Endothelial cell of umbilical vein (primary cell): Measurements from ENCODE around the gene RFWD3. TPM values are rescaled to one million over a fixed set of nuclear protein-coding genes. Genes with fewer than 3 reads are reported as not detected.

Source experiments
- BruUV-seq: library from RNA; stranded (reverse); fragments of 400-500 nt; replicated peaks from 2 replicates; lab custom pipeline; 2021; lab: Mats Ljungman, UMichigan
- CTCF ChIA-PET: fragments of 300-600, 350-600 bp; sonication (Branson Sonifier 250); formaldehyde crosslinking; loops from one replicate; lab custom pipeline; 2021; ENCODE audit warnings: antibody characterized with exemption, inconsistent platforms; lab: Charles Lee
- POLR2A ChIA-PET: fragments of 300-600, 350-600 bp; sonication (Branson Sonifier 250); formaldehyde crosslinking; loops from one replicate; lab custom pipeline; 2021; ENCODE audit warnings: antibody characterized with exemption, inconsistent platforms; lab: Charles Lee
- DNase-seq: peaks from one replicate; pipeline ENCODE4 v3.0.0-alpha.2; 2011; ENCODE audit warnings: low read depth, low spot score
- FAIRE-seq: peaks from 2 replicates; lab custom pipeline; 2011; peaks lifted over from hg19 to GRCh38; lab: Jason Lieb, UNC
- H2AFZ ChIP-seq: 2 replicates; pipeline ENCODE4 v1.6.0; 2012; ENCODE audit warnings: low read depth, low read length, control low read depth, inconsistent platforms
- H3K27ac ChIP-seq: 2 replicates; pipeline ENCODE4 v1.5.1; 2011; ENCODE audit warnings: low read depth, mild to moderate bottlenecking, control low read depth, low read length, moderate library complexity; ENCODE audit not compliant: insufficient read depth
- H3K27me3 ChIP-seq, 2 experiments: 2 replicates each; pipeline versions ENCODE4 v1.6.0 to v1.6.1; 2011; ENCODE audit warnings: low read length in 2 of 2, mixed read lengths in 1 of 2; ENCODE audit not compliant: control insufficient read depth in 2 of 2, insufficient read depth in 2 of 2
- H3K36me3 ChIP-seq, 2 experiments: 2 replicates in 1 of 2; 3 replicates in 1 of 2; pipeline ENCODE4 v1.5.1; 2011; ENCODE audit warnings: low read length in 2 of 2, mild to moderate bottlenecking in 1 of 2, moderate library complexity in 1 of 2; ENCODE audit not compliant: control insufficient read depth in 2 of 2, insufficient read depth in 2 of 2; ENCODE audit errors: extremely low read depth in 1 of 2
- H3K4me1 ChIP-seq: 3 replicates; pipeline ENCODE4 v1.5.1; 2011; ENCODE audit warnings: mild to moderate bottlenecking, low read length; ENCODE audit not compliant: control insufficient read depth, insufficient read depth; ENCODE audit errors: extremely low read depth
- H3K4me2 ChIP-seq: 2 replicates; pipeline ENCODE4 v1.6.1; 2011; ENCODE audit warnings: low read length, control low read depth, mixed read lengths; ENCODE audit not compliant: insufficient read depth
- H3K4me3 ChIP-seq, 3 experiments: fragments of 200-600 bp in 1 of 3; sonication (generic), shearing (Covaris generic) in 1 of 3; replicated peaks in 1 of 3; 2 replicates each; pipeline ENCODE4 v1.5.1; 2011 to 2016; ENCODE audit warnings: control low read depth in 3 of 3, low read length in 3 of 3, mild to moderate bottlenecking in 2 of 3, inconsistent platforms in 1 of 3, low read depth in 1 of 3, moderate library complexity in 1 of 3; ENCODE audit not compliant: insufficient read depth in 1 of 3
- H3K79me2 ChIP-seq: 2 replicates; pipeline ENCODE4 v1.6.0; 2012; ENCODE audit warnings: low read length, inconsistent platforms; ENCODE audit not compliant: control insufficient read depth, insufficient read depth
- H3K9ac ChIP-seq: replicated peaks from 2 replicates; pipeline ENCODE3; 2011; ENCODE audit warnings: low read length, control low read depth; ENCODE audit not compliant: insufficient read depth; ENCODE audit errors: extremely low read depth
- H3K9me1 ChIP-seq: replicated peaks from 3 replicates; pipeline ENCODE4 v1.6.0; 2011; ENCODE audit warnings: mild to moderate bottlenecking, low read length; ENCODE audit not compliant: control insufficient read depth, insufficient read depth; ENCODE audit errors: extremely low read depth
- H3K9me3 ChIP-seq: replicated peaks from 2 replicates; pipeline ENCODE4 v1.5.1; 2012; ENCODE audit warnings: low read length, inconsistent platforms; ENCODE audit not compliant: control insufficient read depth, insufficient read depth
- H4K20me1 ChIP-seq: replicated peaks from 2 replicates; pipeline ENCODE3; 2011; ENCODE audit warnings: mild to moderate bottlenecking, low read length; ENCODE audit not compliant: control insufficient read depth, insufficient read depth; ENCODE audit errors: extremely low read depth
- CTCF ChIP-seq, 2 donors: IDR thresholded peaks; 1 replicate in 1 of 2; 2 replicates in 1 of 2; pipeline ENCODE4 v1.5.1; 2011; ENCODE audit warnings: low read length in 2 of 2, mild to moderate bottlenecking in 2 of 2, moderate library complexity in 2 of 2, control low read depth in 1 of 2, inconsistent platforms in 1 of 2, low read depth in 1 of 2; ENCODE audit not compliant: insufficient read depth in 1 of 2; ENCODE audit errors: extremely low read depth in 1 of 2
- EZH2 ChIP-seq: IDR thresholded peaks from 2 replicates; pipeline ENCODE4 v1.6.1; 2012; ENCODE audit warnings: borderline replicate concordance, low read depth, mild to moderate bottlenecking, moderate library complexity, low read length, inconsistent platforms; ENCODE audit not compliant: severe bottlenecking
- FOS ChIP-seq: IDR thresholded peaks from 2 replicates; pipeline ENCODE4 v1.6.1; 2011; ENCODE audit warnings: mild to moderate bottlenecking, low read length, moderate library complexity, borderline replicate concordance; ENCODE audit not compliant: insufficient read depth
- GATA2 ChIP-seq: IDR thresholded peaks from 2 replicates; pipeline ENCODE4 v1.7.0; 2011; ENCODE audit warnings: low read depth, mild to moderate bottlenecking, moderate library complexity, mixed read lengths, low read length; ENCODE audit not compliant: insufficient read length, insufficient read depth
- JUN ChIP-seq: IDR thresholded peaks from 2 replicates; pipeline ENCODE4 v1.6.1; 2011; ENCODE audit warnings: borderline replicate concordance, low read depth; ENCODE audit not compliant: insufficient read length, insufficient read depth
- MAX ChIP-seq: IDR thresholded peaks from 2 replicates; pipeline ENCODE4 v1.6.1; 2011; ENCODE audit not compliant: insufficient read depth, insufficient read length
- MYC ChIP-seq: IDR thresholded peaks from one replicate; pipeline ENCODE4 v1.6.1; 2011; ENCODE audit warnings: mild to moderate bottlenecking, low read depth, low read length
- POLR2A ChIP-seq: IDR thresholded peaks from 2 replicates; pipeline ENCODE4 v1.6.1; 2012; ENCODE audit warnings: low read depth, mild to moderate bottlenecking, control low read depth, low read length
- POLR2AphosphoS5 ChIP-seq: IDR thresholded peaks from 2 replicates; pipeline ENCODE4 v1.6.1; 2012; ENCODE audit warnings: low read depth, mild to moderate bottlenecking, control low read depth, low read length, moderate library complexity; ENCODE audit not compliant: insufficient read depth
- dilution Hi-C: fragments of 300-500 bp; cut with MboI; formaldehyde crosslinking; loops from one replicate; pipeline ENCODE4 v1.15.0; 2019; ENCODE audit warnings: low sequenced_read_pairs; ENCODE audit not compliant: extremely low pct_ligation_motif_present
- intact Hi-C: fragments of 100-400 bp; cut with micrococcal nuclease; formaldehyde crosslinking; loops from one replicate; pipeline ENCODE4 v1.10.0; 2022
- polyA plus RNA-seq, 4 experiments: library from polyadenylated mRNA; depleted of rRNA in 3 of 4; stranded (reverse) in 3 of 4; unstranded in 1 of 4; fragments of >200 nt; gene quantifications; 2 replicates each; pipeline versions ENCODE4 v1.2.1 to v1.2.3, GENCODE V29; 2011 to 2012; ENCODE audit warnings: missing spikeins in 1 of 4
- total RNA-seq: library from RNA; stranded (reverse); gene quantifications from 2 replicates; pipeline ENCODE4 v1.2.3, GENCODE V29; 2021

RFWD3 gene
- total and polyA plus RNA-seq, 2 donors (not counting 3 experiments of a cell fraction or from before 2014, with no cell fraction given) = 27.3 to 51.6 TPM

- no peaks in the 10 kb centered on the region for H3K9me1 ChIP-seq
- H3K4me1 ChIP-seq = no peaks in the 10 kb centered on the region
- H3K4me2 ChIP-seq = no peak overlapping the region
- H3K27ac ChIP-seq = no peak overlapping the region
- DNase-seq (no peak), FAIRE-seq (no peak)
- no peaks in the 10 kb centered on the region for H3K27me3 ChIP-seq
- ChIA-PET POLR2A (no interaction called here), CTCF (no interaction called here)
- H2AFZ ChIP-seq = no peak overlapping the region
- H4K20me1 ChIP-seq = no peaks in the 10 kb centered on the region
- TF ChIP-seq EZH2 (no peak), MYC (no peak), MAX (no peak), CTCF (IDR thresholded peaks at IDR 0.05; ENCODE audit: extremely low read depth in 1 of 2, insufficient read depth in 1 of 2, low read depth in 1 of 2, low read length in 2 of 2) (no peak), JUN (no peak), GATA2 (no peak), POLR2A (no peak), FOS (no peak), POLR2AphosphoS5 (no peak)
- intact Hi-C loops (no loop called here), dilution Hi-C loops (no loop called here)
- no peak overlapping the region for H3K4me3 ChIP-seq
- H3K36me3 ChIP-seq = peaks cover 8% of the 10 kb centered on the region in 2 experiments
- no peaks in the 10 kb centered on the region for H3K79me2 ChIP-seq
- no peak overlapping the region for H3K9ac ChIP-seq
- H3K9me3 ChIP-seq = no peaks in the 10 kb centered on the region
- no TSS peak for BruUV-seq
These were observed 15.9 kb upstream of the RFWD3 start for GRCh38 chr16:74682556-74682955.
